NCI-H748 (cell line): ENCODE measurements around the gene KRTAP20-1.

ENCODE experiments used
- DNase-seq: peaks from one replicate; lab custom pipeline; 2025; ENCODE audit not compliant: unreplicated experiment; lab: John Stamatoyannopoulos, UW

Gene KRTAP20-1

GRCh38 chr21:30642564-30642963 is 26.3 kb downstream of the KRTAP20-1 start, which contains the start of gene KRTAP20-3:
KRTAP20-3 (plus strand) TSS chr21:30642864.
- DNase-seq: no peak

GRCh38 chr21:30646904-30647414 is 30.7 kb downstream of the KRTAP20-1 start:
- no peak for DNase-seq

GRCh38 chr21:30652891-30653290 is 36.7 kb downstream of the KRTAP20-1 start:
- DNase-seq: no peak
